Heart left ventricle (tissue), 13 donors: ENCODE results near the gene PARD3B.

ENCODE experiments used
- CTCF ChIP-seq, 12 donors: fragments of 200-600 bp; sonication (generic) in 4 of 12; IDR thresholded peaks; one replicate each; pipeline versions ENCODE4 v1.5.0 to v1.8.0; 2018 to 2022; ENCODE audit warnings: antibody characterized with exemption in 12 of 12, mild to moderate bottlenecking in 5 of 12
- POLR2A ChIP-seq, 2 donors: fragments of 450-650 bp; IDR thresholded peaks; one replicate each; pipeline ENCODE4 v1.6.1; 2017; ENCODE audit warnings: antibody characterized with exemption in 2 of 2, mild to moderate bottlenecking in 2 of 2, moderate library complexity in 2 of 2
- donor health status: ischemic (EF 13 %, LVEDD 7.1; RV severe dilation, severe dysfunction).
- donor health status: DM: no; HTN: yes; CAD: no.
- donor health status: DM: no; HTN: no; CAD: no.
- donor health status: ischemic (EF 25% LVEDD 6.9; RV normal size, moderate dysfunction).
- donor health status: ischemic (EF 25% LVEDD 5.7; RV mildly dilated, moderate dysfunction).
- donor health status: ischemic (EF 35%, LVEDD 5.7; RV mildly dilated, moderate dysfunction).
- donor health status: nonischemic (EF 11% LVEDD 7.7; RV severe dilation, severe dysfunction).
- donor health status: DM: yes; HTN: yes; CAD: no.
- donor health status: PGD.
- donor health status: ischemic (EF 29% LVEDD 5.4; RV normal size, mild dysfunction).
- donor health status: nonischemic (EF 23%, LVEDD 6.1; RV moderate dilation, normal function).

GRCh38 chr2:205564346-205565141 is 1019.3 kb downstream of the PARD3B start:
- peak in 2 of 12 donors; percentile 9 to 16 for TF ChIP-seq CTCF (IDR thresholded peaks at IDR 0.05)
- TF ChIP-seq POLR2A (IDR thresholded peaks at IDR 0.05): no peak
